Activated CD8-positive, alpha-beta T cell treated with anti-CD3 and anti-CD28 coated beads for 36 hours (primary cell): Measurements from ENCODE around the gene IL13. TPM values are rescaled to one million over a fixed set of nuclear protein-coding genes. Genes with fewer than 3 reads are reported as not detected.

Experiments
- ATAC-seq: fragments of 200-7000 bp; cut with Tn5 transposase; one replicate; pipeline ENCODE4 v1.10.0; 2021; ENCODE audit warnings: mild to moderate bottlenecking, moderate library complexity
- CTCF ChIA-PET: fragments of 350-600 bp; sonication (Branson Sonifier 250); formaldehyde crosslinking; loops from one replicate; lab custom pipeline; 2021; ENCODE audit warnings: antibody characterized with exemption; lab: Charles Lee
- POLR2A ChIA-PET: fragments of 350-600 bp; sonication (Branson Sonifier 250); formaldehyde crosslinking; loops from one replicate; lab custom pipeline; 2021; ENCODE audit warnings: antibody characterized with exemption; lab: Charles Lee
- DNase-seq: peaks from one replicate; pipeline ENCODE4 v3.0.0-alpha.2; 2020
- H3K27ac Mint-ChIP-seq: one replicate; pipeline ENCODE4 v1.8.0; 2021; ENCODE audit warnings: mild to moderate bottlenecking, mixed read lengths
- H3K27me3 Mint-ChIP-seq: one replicate; pipeline ENCODE4 v1.8.0; 2021; ENCODE audit warnings: mixed read lengths
- H3K36me3 Mint-ChIP-seq: one replicate; pipeline ENCODE4 v1.8.0; 2021; ENCODE audit warnings: low read depth, mixed read lengths
- H3K4me1 Mint-ChIP-seq: one replicate; pipeline ENCODE4 v1.8.0; 2021; ENCODE audit warnings: low read depth, mixed read lengths
- H3K4me3 Mint-ChIP-seq: one replicate; pipeline ENCODE4 v1.8.0; 2021; ENCODE audit warnings: mild to moderate bottlenecking, moderate library complexity, mixed read lengths
- H3K9me3 Mint-ChIP-seq: one replicate; pipeline ENCODE4 v1.8.0; 2021; ENCODE audit warnings: mixed read lengths
- intact Hi-C: fragments of 100-400 bp; cut with micrococcal nuclease; formaldehyde crosslinking; loops from one replicate; pipeline ENCODE4 v1.10.0; 2022
- total RNA-seq, 2 experiments: library from RNA; stranded (reverse); gene quantifications; one replicate each; pipeline ENCODE4 v1.2.3, GENCODE V29; 2021
- TF ChIP-seq, protein P1 (sequence below): fragments of 200-600 bp; IDR thresholded peaks from one replicate; pipeline ENCODE4 v1.8.0; 2022; ENCODE audit warnings: antibody characterized with exemption, mild to moderate bottlenecking

Gene IL13
- total RNA-seq, 2 experiments from 2014 or later: 4.8 to 6.5 TPM

DNA sequence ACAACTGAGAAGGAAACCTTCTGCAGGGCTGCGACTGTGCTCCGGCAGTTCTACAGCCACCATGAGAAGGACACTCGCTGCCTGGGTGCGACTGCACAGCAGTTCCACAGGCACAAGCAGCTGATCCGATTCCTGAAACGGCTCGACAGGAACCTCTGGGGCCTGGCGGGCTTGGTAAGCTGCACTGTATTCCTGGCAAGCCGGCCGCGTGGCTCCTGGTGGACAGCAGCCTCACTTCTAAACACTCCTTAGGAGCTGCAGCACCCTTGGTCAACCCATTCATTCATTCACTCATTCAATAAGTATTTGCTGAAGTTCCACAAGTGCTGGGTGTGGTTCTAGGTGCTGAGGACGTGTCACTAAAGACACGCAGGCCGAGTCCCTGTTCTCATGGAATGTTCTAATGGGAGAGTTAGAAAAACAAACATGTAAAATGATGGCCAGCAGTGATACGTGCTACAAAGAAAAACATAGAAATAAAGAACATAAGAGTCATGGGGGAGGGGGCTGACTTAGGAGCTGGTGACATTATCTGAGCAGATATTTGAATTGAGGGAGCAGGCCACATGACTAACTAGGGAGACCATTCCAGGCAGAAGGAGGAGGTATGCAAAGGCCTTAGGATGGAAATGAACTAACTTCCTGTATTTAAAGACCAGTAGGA, 21.9 kb downstream of the IL13 start:
- H3K27me3 Mint-ChIP-seq: no peaks in the 10 kb centered on the region
- CTCF ChIA-PET: interaction anchor here (1.1 to 2.3 kb wide), 4 partner anchors 15 to 36 kb away, joined by 3 to 8 read pairs (median 3); no protein-coding TSS in a partner anchor
- intact Hi-C loops: no loop called here

DNA sequence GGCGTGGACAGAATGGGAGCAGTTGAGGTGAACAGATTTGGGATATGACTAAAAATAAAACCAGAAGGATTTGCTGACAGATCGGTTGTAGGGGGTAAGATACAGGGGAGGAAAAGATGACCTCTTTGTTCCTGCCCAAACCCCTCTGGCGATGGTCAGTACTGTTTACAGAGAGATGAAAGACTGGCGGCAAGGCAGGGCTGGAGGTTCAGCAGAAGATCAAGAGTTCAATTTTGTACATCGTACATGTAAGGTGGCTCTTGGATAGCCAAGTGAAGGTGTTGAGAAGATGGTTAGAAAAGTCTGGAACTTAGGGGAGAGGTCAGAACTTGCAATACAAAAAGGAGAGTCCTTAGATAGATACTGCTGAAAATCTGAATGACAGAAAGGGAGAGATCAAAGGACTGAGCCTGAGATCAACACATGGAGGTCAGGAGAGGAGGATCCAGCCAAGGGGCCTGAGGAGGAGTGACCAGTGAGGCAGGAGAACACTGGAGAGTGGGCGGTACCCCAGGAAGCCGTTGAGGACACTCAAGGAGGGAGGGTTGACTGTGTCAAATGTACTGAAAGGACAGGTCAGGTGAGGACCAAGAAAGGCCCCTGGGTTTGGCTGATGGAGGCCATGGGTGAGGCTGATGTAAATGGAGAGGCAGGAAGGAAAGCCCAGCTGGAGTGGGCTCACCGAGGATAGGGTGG, 23.0 kb downstream of the IL13 start:
- ChIA-PET POLR2A (no interaction called here), CTCF (no interaction called here)
- intact Hi-C loops: no loop called here
- no peak for ATAC-seq
- H3K9me3 Mint-ChIP-seq: no peaks in the 10 kb centered on the region
- no peaks in the 10 kb centered on the region for H3K27me3 Mint-ChIP-seq
- peaks cover 20% of the 10 kb centered on the region for H3K4me1 Mint-ChIP-seq
- no peaks in the 10 kb centered on the region for H3K36me3 Mint-ChIP-seq
- TF ChIP-seq, protein P1, sequence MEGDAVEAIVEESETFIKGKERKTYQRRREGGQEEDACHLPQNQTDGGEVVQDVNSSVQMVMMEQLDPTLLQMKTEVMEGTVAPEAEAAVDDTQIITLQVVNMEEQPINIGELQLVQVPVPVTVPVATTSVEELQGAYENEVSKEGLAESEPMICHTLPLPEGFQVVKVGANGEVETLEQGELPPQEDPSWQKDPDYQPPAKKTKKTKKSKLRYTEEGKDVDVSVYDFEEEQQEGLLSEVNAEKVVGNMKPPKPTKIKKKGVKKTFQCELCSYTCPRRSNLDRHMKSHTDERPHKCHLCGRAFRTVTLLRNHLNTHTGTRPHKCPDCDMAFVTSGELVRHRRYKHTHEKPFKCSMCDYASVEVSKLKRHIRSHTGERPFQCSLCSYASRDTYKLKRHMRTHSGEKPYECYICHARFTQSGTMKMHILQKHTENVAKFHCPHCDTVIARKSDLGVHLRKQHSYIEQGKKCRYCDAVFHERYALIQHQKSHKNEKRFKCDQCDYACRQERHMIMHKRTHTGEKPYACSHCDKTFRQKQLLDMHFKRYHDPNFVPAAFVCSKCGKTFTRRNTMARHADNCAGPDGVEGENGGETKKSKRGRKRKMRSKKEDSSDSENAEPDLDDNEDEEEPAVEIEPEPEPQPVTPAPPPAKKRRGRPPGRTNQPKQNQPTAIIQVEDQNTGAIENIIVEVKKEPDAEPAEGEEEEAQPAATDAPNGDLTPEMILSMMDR: no peak
- DNase-seq: no peak
- H3K27ac Mint-ChIP-seq: no peak overlapping the region
- H3K4me3 Mint-ChIP-seq: no peak overlapping the region

More for the DNA sequence above, 21.9 kb downstream of the IL13 start:
- DNase-seq (no peak), ATAC-seq (no peak)
- POLR2A ChIA-PET: interaction anchor here (0.6 to 1.8 kb wide), 2 partner anchors 9 to 72 kb away, joined by 3 to 6 read pairs; no protein-coding TSS in a partner anchor
- peaks cover 20% of the 10 kb centered on the region for H3K4me1 Mint-ChIP-seq
- H3K36me3 Mint-ChIP-seq: no peaks in the 10 kb centered on the region
- no peak overlapping the region for H3K4me3 Mint-ChIP-seq
- H3K27ac Mint-ChIP-seq: no peak overlapping the region
- H3K9me3 Mint-ChIP-seq: no peaks in the 10 kb centered on the region
- TF ChIP-seq, protein P1: no peak

DNA sequence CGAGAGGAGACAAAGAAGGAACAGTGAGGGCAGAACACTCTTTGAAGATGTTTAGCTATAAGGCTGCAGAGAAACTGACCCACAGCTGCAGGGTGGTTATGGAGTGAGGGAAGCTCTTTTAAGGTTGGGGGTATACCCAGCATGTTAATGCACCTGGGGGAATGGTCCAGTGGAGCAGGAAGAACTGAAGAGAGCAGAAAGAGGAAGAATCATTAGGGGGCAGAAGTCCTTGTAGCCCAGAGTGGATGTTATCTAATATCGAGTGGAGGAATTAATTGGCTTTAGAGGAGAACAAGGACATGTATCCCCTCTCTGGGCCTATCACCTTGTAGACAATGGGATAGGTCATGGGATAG, 23.5 kb downstream of the IL13 start:
- TF ChIP-seq, protein P1: no peak
- ATAC-seq (no peak), DNase-seq (no peak)
- no peak overlapping the region for H3K4me3 Mint-ChIP-seq
- ChIA-PET CTCF (no interaction called here), POLR2A (no interaction called here)
- intact Hi-C loops: no loop called here
- H3K27ac Mint-ChIP-seq: no peak overlapping the region
- H3K4me1 Mint-ChIP-seq: peaks cover 15% of the 10 kb centered on the region
- H3K36me3 Mint-ChIP-seq: no peaks in the 10 kb centered on the region
- no peaks in the 10 kb centered on the region for H3K27me3 Mint-ChIP-seq
- H3K9me3 Mint-ChIP-seq: no peaks in the 10 kb centered on the region

DNA sequence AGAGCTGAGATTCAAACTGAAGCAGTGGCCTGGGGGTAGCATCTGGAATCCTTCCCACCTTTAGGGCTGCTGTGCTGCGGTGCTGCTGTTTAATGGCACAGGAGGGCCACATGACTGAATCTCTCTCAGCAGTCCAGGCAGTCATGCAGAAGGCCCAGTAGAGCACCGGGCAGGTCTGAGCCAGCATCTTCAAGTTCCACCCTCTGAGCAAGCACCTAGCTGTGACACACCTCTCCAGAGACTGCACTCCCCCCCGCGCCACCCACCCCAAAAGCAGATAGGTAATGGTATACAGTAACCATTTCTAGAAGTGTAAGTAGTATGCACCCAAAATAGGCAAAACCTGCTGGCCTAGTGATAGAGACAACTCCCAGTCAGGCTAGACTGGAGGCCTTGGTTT, 24.0 kb downstream of the IL13 start:
- DNase-seq (no peak), ATAC-seq (no peak)
- ChIA-PET POLR2A (no interaction called here), CTCF (interaction anchor here (0.9 kb wide), 1 partner anchor 33 kb away, joined by 3 read pairs; no protein-coding TSS in a partner anchor)
- H3K36me3 Mint-ChIP-seq: no peaks in the 10 kb centered on the region
- no peak overlapping the region for H3K27ac Mint-ChIP-seq
- H3K9me3 Mint-ChIP-seq: no peaks in the 10 kb centered on the region
- intact Hi-C loops: no loop called here
- peaks cover 14% of the 10 kb centered on the region for H3K4me1 Mint-ChIP-seq
- no peak overlapping the region for H3K4me3 Mint-ChIP-seq
- TF ChIP-seq, protein P1: no peak
- H3K27me3 Mint-ChIP-seq: no peaks in the 10 kb centered on the region

DNA sequence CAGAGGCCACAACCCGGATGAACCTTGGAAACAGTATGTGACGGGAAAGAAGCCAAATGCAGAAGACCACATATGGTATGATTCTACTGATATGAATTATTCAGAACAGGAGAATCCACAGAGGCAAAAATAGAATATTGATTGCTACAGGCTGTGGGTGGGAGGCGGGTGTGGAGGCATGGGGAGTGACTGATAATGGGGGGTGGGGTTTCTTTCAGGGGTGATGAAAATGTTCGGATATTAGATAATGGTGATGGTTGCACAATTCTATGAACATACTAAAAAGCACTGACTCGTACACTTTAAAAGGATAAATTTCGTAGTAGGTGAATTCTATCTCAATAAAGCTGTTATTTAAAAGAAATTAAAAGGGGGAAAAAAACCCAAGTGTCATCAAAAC, 26.5 kb downstream of the IL13 start:
- Mint-ChIP-seq H3K4me1 (peaks cover 33% of the 10 kb centered on the region), H3K9me3 (no peaks in the 10 kb centered on the region), H3K27ac (no peak overlapping the region), H3K4me3 (no peak overlapping the region), H3K27me3 (no peaks in the 10 kb centered on the region), H3K36me3 (no peaks in the 10 kb centered on the region)
- CTCF ChIA-PET: interaction anchor here (1.2 to 1.5 kb wide), 3 partner anchors 9 to 26 kb away, joined by 3 to 4 read pairs (median 3); partner anchors contain the start of gene IL13
- no peak for DNase-seq
- no peak for ATAC-seq
- intact Hi-C loops: no loop called here
- TF ChIP-seq, protein P1: no peak
- POLR2A ChIA-PET: interaction anchor here (0.7 to 1.5 kb wide), 4 partner anchors 11 to 195 kb away, joined by 3 to 6 read pairs (median 3); partner anchors contain the start of gene IL4
